CD14-positive monocyte (primary cell): ENCODE measurements around the gene FDPS. TPM values are rescaled to one million over a fixed set of nuclear protein-coding genes. Genes with fewer than 3 reads are reported as not detected.
"Not testable (repeated sequence)": the region's sequence is repeated elsewhere in the genome, so short reads cannot be mapped to it uniquely, and the experiment has no call there.

ENCODE experiments used
- DNase-seq, 3 donors: peaks; one replicate each; pipeline ENCODE4 v3.0.0-alpha.2; 2011 to 2022
- H2AFZ ChIP-seq: 2 replicates; pipeline ENCODE4 v1.6.0; 2012; ENCODE audit warnings: mild to moderate bottlenecking, low read depth, low read length, inconsistent platforms; ENCODE audit not compliant: insufficient read depth, poor library complexity, severe bottlenecking
- H3K27ac ChIP-seq, 2 donors: 1 replicate in 1 of 2; 2 replicates in 1 of 2; pipeline ENCODE4 v1.5.1; 2012 to 2013; ENCODE audit warnings: low read length in 2 of 2, control low read depth in 1 of 2, inconsistent platforms in 1 of 2, low read depth in 1 of 2, mild to moderate bottlenecking in 1 of 2
- H3K27me3 ChIP-seq, 2 donors: one replicate each; pipeline versions ENCODE4 v1.6.0 to v1.6.1; 2011 to 2013; ENCODE audit warnings: low read length in 2 of 2; ENCODE audit not compliant: control insufficient read depth in 2 of 2, insufficient read depth in 2 of 2
- H3K36me3 ChIP-seq, 2 donors: replicated peaks in 1 of 2; 1 replicate in 1 of 2; 2 replicates in 1 of 2; pipeline versions ENCODE4 v1.5.1 to v1.6.1; 2012 to 2013; ENCODE audit warnings: low read length in 2 of 2, control low read depth in 1 of 2, inconsistent platforms in 1 of 2, mild to moderate bottlenecking in 1 of 2; ENCODE audit not compliant: insufficient read depth in 2 of 2, control insufficient read depth in 1 of 2
- H3K4me1 ChIP-seq, 2 donors: 1 replicate in 1 of 2; 2 replicates in 1 of 2; pipeline versions ENCODE4 v1.5.1 to v1.6.1; 2012 to 2013; ENCODE audit warnings: low read length in 2 of 2, control low read depth in 1 of 2, inconsistent platforms in 1 of 2, mild to moderate bottlenecking in 1 of 2, moderate library complexity in 1 of 2; ENCODE audit not compliant: insufficient read depth in 2 of 2, control insufficient read depth in 1 of 2
- H3K4me2 ChIP-seq: replicated peaks from 2 replicates; pipeline ENCODE3; 2012; ENCODE audit warnings: low read length, moderate library complexity, mild to moderate bottlenecking; ENCODE audit not compliant: poor library complexity, severe bottlenecking; ENCODE audit errors: extremely low read depth
- H3K4me3 ChIP-seq, 3 experiments: fragments of 200-600 bp in 1 of 3; sonication (generic) in 1 of 3; replicated peaks in 1 of 3; 1 replicate in 2 of 3; 2 replicates in 1 of 3; pipeline ENCODE4 v1.5.1; 2011 to 2013; ENCODE audit warnings: low read length in 3 of 3, mild to moderate bottlenecking in 3 of 3, control low read depth in 2 of 3, low read depth in 2 of 3, inconsistent platforms in 1 of 3, moderate library complexity in 1 of 3
- H3K79me2 ChIP-seq: 2 replicates; pipeline ENCODE4 v1.6.0; 2012; ENCODE audit warnings: mild to moderate bottlenecking, control low read depth, inconsistent platforms, low read length, moderate library complexity; ENCODE audit not compliant: insufficient read depth
- H3K9ac ChIP-seq: 2 replicates; pipeline ENCODE4 v1.6.0; 2017; ENCODE audit warnings: low read length, mild to moderate bottlenecking; ENCODE audit not compliant: insufficient read depth, poor library complexity, severe bottlenecking
- H3K9me3 ChIP-seq, 2 donors: replicated peaks in 1 of 2; 1 replicate in 1 of 2; 2 replicates in 1 of 2; pipeline versions ENCODE4 v1.5.1 to v1.6.1; 2012 to 2013; ENCODE audit warnings: low read length in 2 of 2, control low read depth in 1 of 2; ENCODE audit not compliant: control insufficient read depth in 1 of 2, insufficient read depth in 1 of 2
- H4K20me1 ChIP-seq: 2 replicates; pipeline ENCODE4 v1.6.0; 2012; ENCODE audit warnings: mild to moderate bottlenecking, low read length, control low read depth, moderate library complexity; ENCODE audit not compliant: insufficient read depth
- H3K27ac Mint-ChIP-seq, 7 donors: one replicate each; pipeline ENCODE4 v1.8.0; 2020; ENCODE audit warnings: mild to moderate bottlenecking in 7 of 7, mixed read lengths in 7 of 7, moderate library complexity in 6 of 7, inconsistent platforms in 2 of 7
- H3K27me3 Mint-ChIP-seq, 3 donors: one replicate each; pipeline ENCODE4 v1.8.0; 2021 to 2022; ENCODE audit warnings: low read depth in 3 of 3, mild to moderate bottlenecking in 3 of 3, mixed read lengths in 3 of 3, moderate library complexity in 3 of 3, inconsistent platforms in 1 of 3
- H3K36me3 Mint-ChIP-seq, 2 donors: one replicate each; pipeline ENCODE4 v1.8.0; 2020; ENCODE audit warnings: mixed read lengths in 2 of 2, inconsistent platforms in 1 of 2, mild to moderate bottlenecking in 1 of 2
- H3K4me1 Mint-ChIP-seq: one replicate; pipeline ENCODE4 v1.8.0; 2020; ENCODE audit warnings: mild to moderate bottlenecking, mixed read lengths
- H3K4me3 Mint-ChIP-seq, 2 donors: one replicate each; pipeline ENCODE4 v1.8.0; 2020; ENCODE audit warnings: mild to moderate bottlenecking in 2 of 2, mixed read lengths in 2 of 2, moderate library complexity in 1 of 2
- H3K9me3 Mint-ChIP-seq, 7 donors: one replicate each; pipeline ENCODE4 v1.8.0; 2020 to 2022; ENCODE audit warnings: mixed read lengths in 7 of 7, mild to moderate bottlenecking in 6 of 7, moderate library complexity in 6 of 7, inconsistent platforms in 2 of 7
- CTCF ChIP-seq: fragments of 200-600 bp; IDR thresholded peaks from one replicate; pipeline ENCODE4 v1.8.0; 2022; ENCODE audit warnings: antibody characterized with exemption, mild to moderate bottlenecking
- WGBS: methylation state at CpG from one replicate; pipeline ENCODE4 v1.1.5; 2013; ENCODE audit warnings: missing lambda C conversion rate; ENCODE audit not compliant: insufficient coverage; 5-methylcytosine and 5-hydroxymethylcytosine counted together
- intact Hi-C, 2 donors: fragments of 100-400 bp; cut with micrococcal nuclease; formaldehyde crosslinking; loops; one replicate each; pipeline versions ENCODE4 v1.15.0 to v1.15.1; 2023
- polyA plus RNA-seq, 3 donors: library from polyadenylated mRNA; depleted of rRNA in 1 of 3; unstranded in 2 of 3; stranded (reverse) in 1 of 3; fragments of 300-500 nt in 2 of 3; fragments of >200 nt in 1 of 3; fragmentation: Illumina TruSeq in 2 of 3; gene quantifications; 1 replicate in 2 of 3; 2 replicates in 1 of 3; pipeline ENCODE4 v1.2.3, GENCODE V29; 2012 to 2021

Gene FDPS
- polyA plus RNA-seq, 3 donors = 92.5 to 123 (median 117) TPM

GRCh38 chr1:155327981-155328380 lies 19.3 kb downstream of the FDPS start:
- H3K27ac Mint-ChIP-seq = peak overlapping the region in 2 of 7 donors; percentile 10 to 47
- H4K20me1 ChIP-seq = peaks cover 14% of the 10 kb centered on the region
- H3K4me3 ChIP-seq = no peak overlapping the region
- H3K9ac ChIP-seq = no peak overlapping the region
- H3K4me3 Mint-ChIP-seq = no peak overlapping the region
- no peak overlapping the region for H3K27ac ChIP-seq
- H3K36me3 ChIP-seq = peaks cover 19 to 41% of the 10 kb centered on the region in 2 donors
- H3K36me3 Mint-ChIP-seq = peaks cover 18 to 47% of the 10 kb centered on the region in 2 donors
- H3K79me2 ChIP-seq = peaks cover 8% of the 10 kb centered on the region
- H3K9me3 Mint-ChIP-seq = no peaks in the 10 kb centered on the region
- no peaks in the 10 kb centered on the region for H3K9me3 ChIP-seq
- TF ChIP-seq CTCF = no peak
- WGBS = 100% methylated on average over 3 of the region's 4 CpGs
- intact Hi-C loops = no loop called here
- H3K4me1 ChIP-seq = peaks cover 8 to 18% of the 10 kb centered on the region in 2 donors
- peaks cover 21% of the 10 kb centered on the region for H3K4me1 Mint-ChIP-seq
- no peaks in the 10 kb centered on the region for H3K27me3 Mint-ChIP-seq
- no peak for DNase-seq
- no peak overlapping the region for H2AFZ ChIP-seq
- no peak overlapping the region for H3K4me2 ChIP-seq
- no peaks in the 10 kb centered on the region for H3K27me3 ChIP-seq

GRCh38 chr1:155328856-155329255 lies 20.2 kb downstream of the FDPS start:
- DNase-seq, H3K27me3 Mint-ChIP-seq, H2AFZ ChIP-seq, intact Hi-C loops, H3K9ac ChIP-seq, H3K9me3 Mint-ChIP-seq, H3K4me3 Mint-ChIP-seq, H3K9me3 ChIP-seq, H3K79me2 ChIP-seq, H3K4me3 ChIP-seq, H3K27ac Mint-ChIP-seq, H3K27me3 ChIP-seq, H3K4me2 ChIP-seq, H3K27ac ChIP-seq: not testable (repeated sequence)
- Histone ChIP-seq H3K4me1 (peaks cover 8 to 17% of the 10 kb centered on the region in 2 donors), H4K20me1 (peaks cover 14% of the 10 kb centered on the region), H3K36me3 (peaks cover 26 to 49% of the 10 kb centered on the region in 2 donors)
- Mint-ChIP-seq H3K36me3 (peaks cover 23 to 56% of the 10 kb centered on the region in 2 donors), H3K4me1 (peaks cover 21% of the 10 kb centered on the region)
- WGBS = 93% methylated on average over 3 of the region's 7 CpGs
